HPDE6-E6E7 (cell line): ENCODE results near the gene NSFL1C.

ENCODE experiments used
- DNase-seq: peaks from one replicate; pipeline ENCODE4 v3.0.0; 2011; ENCODE audit warnings: missing footprints; ENCODE audit errors: extremely low spot score

Gene NSFL1C

GRCh38 chr20:1460275-1460674 is 6.4 kb downstream of the NSFL1C start:
- DNase-seq, result no peak

GRCh38 chr20:1457992-1458391 is 8.7 kb downstream of the NSFL1C start:
- no peak for DNase-seq

- no peak for DNase-seq
These were observed 10.3 kb downstream of the NSFL1C start for GRCh38 chr20:1456300-1456699.

- DNase-seq, result no peak
These were observed 15.6 kb downstream of the NSFL1C start for GRCh38 chr20:1450926-1451491.

DNA sequence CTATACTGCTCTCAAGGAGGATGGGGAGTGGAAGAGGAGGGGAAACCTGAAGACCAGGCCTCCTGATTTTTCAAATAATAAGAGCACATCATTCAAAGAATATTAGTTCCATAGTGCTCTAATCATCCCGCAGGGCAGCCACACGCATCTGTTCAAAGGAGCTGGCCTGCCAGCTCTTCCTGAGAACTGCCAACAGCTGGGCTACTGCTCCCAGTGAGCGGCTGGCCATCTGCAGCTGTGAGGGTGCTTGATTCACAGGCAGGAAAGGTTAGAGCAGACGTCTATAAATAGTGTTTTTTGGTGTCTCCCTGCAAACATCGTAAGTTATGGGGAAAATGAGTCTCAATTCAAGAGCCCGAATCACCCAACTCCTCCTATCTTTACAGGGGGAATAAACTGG is 17.3 kb downstream of the NSFL1C start:
- DNase-seq, result no peak

GRCh38 chr20:1448081-1448620 is 18.5 kb downstream of the NSFL1C start:
- no peak for DNase-seq

DNA sequence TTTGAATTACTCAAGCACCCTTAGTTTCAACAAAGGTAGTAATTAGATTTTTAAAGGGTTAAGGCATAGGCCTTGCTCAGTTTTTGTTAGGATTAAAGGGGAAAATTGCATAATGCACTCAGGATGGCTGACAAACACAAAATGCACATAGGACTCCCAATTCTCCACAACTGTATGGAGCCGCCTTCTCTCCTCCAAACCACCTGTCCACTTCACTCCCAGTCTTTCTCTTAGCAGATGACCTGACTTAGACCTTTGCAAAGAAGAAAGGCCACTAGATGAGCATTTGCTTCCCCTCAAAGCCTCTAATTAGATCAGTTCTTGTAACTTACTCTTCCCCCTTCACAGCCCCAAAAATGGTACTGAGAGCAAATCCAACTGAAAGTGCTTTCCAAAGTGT is 20.1 kb downstream of the NSFL1C start:
- DNase-seq, result no peak

DNA sequence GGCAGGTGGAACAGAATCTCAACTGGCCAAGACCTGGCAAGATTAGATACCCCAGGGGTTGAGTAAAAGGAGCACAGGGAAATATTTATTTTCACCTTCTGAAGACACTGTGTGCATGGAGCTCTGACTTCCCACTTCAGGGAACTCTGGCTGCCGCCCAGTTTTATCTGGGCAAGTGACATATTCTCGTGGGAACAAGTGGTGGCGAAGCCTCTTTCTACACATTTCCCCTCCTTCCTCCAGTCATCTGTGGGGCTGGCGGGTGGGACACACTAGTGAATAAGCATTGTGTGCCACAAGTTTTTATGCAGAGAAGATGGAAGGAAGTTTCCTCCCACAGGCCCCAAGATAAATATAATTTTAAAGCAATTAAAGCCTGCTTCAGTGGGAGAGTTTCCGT is 23.6 kb downstream of the NSFL1C start:
- no peak for DNase-seq

GRCh38 chr20:1442304-1442703 is 24.3 kb downstream of the NSFL1C start:
- no peak for DNase-seq

DNA sequence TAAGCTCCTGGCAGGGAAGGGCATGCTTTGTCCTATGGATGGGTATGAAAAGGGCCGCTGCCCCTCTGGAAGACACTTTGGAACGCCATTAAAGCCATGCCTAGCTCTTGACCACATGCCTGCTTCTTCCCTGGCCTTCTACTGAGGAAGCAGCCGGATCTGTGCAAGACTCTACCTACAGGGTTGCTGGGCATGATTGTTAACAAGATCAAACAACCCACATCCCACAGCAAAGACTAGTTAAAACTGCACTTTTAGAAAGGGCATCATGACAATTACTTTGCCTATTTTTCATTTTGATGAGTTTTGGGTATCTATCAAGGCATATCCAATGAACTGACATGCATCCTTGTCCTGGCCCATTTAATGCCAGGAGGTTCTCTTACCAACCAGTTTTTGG is 25.5 kb downstream of the NSFL1C start:
- DNase-seq, result no peak

DNA sequence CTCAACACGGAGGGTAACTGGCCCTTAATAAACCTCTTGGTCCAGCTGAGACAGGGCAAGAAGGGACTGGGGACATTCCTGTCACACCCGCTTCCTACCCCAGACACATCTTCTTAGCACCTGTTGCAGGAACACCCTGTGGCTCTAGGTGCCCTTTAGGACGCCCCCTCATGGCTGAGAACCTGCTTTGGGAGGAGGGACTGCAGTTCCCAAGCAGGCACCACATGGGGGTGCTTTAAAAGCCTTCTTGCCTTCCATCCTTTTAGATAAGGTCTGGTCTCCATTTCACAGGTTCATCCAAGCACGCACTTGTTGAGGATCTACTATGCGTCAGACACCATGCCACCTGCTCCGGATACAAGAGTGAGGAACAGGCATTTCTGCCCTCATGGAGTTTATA is 26.6 kb downstream of the NSFL1C start:
- peak; percentile 34 for DNase-seq

- DNase-seq, result no peak
These were observed 28.3 kb downstream of the NSFL1C start for GRCh38 chr20:1438361-1438760.

DNA sequence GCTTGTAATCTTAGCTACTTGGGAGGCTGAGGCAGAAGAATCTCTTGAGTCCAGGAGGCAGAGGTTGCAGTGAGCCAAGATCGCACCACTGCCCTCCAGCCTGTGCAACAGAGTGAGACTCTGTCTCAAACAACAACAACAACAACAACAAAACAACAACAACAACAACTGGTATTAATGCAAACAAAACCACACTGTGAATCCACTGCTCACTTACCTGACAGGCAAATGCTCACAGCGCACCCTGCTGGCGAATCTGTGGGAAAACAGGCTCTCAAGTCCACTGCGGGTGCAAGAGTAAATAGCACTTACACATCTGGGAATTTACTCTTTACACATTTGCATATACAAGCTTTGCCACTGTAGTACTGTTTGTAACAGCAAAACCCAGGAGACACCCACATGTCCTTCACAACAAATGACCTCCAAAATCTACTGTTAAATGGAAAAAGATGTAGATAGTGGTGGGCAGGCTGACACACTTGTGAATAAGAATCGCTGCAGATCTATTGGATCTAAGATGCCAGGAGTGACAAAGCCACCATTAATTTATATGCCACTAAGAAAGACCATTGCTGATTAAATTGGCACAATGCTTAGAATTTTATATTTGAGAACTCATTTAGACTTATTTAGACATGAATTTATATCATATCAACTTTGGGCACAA is 29.3 kb downstream of the NSFL1C start:
- DNase-seq, result peak; percentile 76

DNA sequence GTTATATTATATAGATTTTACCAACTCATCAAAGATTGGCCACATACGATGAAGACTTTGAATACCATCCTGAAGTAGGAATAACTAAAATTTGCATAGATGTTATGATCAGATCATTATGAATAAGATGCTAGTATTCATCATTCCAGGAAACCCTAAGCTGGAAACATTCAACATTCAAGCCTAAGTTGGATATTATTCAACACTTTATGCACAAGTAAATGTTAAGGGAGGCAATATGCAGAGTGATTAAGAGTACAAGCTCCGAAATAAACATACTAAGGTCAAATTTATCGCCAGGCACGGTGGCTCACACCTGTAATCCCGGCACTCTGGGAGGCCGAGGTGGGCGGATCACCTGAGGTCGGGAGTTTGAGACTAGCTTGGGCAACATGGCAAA is 30.4 kb downstream of the NSFL1C start:
- DNase-seq, result no peak

DNA sequence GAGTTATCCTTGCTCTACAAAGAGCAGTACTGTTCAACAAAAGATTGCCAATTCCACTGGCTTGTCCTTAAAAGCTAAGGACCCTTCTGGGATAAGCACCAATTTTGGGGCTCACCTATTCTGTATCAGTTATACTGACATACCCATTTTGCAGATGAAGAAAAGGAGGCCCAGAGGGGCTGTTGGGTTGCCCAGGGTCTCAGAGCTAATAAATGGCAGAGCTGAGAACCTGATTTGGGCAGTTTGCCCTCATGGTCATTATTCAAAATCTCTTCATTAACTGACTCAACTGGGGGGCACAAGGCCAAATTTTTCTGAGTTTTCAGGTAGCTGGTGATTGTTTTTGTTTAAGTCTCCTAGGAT is 31.3 kb downstream of the NSFL1C start:
- no peak for DNase-seq

GRCh38 chr20:1434571-1435336 is 31.9 kb downstream of the NSFL1C start:
- DNase-seq, result peak; percentile 46

DNA sequence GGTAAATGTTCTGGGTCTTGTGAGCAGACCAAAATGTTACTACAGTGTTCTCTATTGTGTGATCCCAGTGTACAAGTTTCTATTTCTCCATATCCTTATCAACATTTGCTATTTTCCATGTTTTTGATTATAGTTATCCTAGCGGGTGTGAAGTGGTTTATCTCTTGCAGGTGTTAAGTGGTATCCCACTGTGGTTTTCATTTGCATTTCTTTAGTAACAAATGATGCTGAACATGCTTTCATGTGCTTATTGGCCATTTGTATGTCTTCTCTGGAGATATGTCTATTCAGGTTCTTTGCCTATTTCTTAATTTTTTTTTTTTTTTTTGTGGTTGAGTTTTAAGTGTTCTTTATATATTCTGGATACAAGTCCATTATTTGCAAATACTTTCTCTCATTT is 35.5 kb downstream of the NSFL1C start:
- DNase-seq, result no peak

DNA sequence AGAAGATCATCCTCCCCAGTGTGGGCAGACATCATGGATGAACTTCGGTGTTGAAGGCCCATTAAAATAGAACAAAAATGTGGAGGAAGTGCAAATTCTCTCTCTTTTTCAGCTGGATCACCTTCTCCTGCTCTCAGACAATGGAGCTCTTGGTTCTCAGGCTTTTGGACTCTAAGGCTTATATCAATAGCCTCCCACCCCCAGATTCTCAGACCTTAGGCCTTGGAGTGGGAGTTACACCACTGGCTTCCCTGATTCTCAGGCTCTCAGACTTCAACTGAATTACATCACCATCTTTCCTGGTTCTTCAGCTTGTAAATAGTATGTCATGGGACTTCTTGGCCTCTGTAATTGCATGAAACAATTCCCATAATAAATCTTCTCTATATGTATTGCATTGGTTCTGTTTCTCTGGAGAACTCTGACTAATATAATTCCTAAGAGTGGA is 36.6 kb downstream of the NSFL1C start:
- DNase-seq, result no peak

DNA sequence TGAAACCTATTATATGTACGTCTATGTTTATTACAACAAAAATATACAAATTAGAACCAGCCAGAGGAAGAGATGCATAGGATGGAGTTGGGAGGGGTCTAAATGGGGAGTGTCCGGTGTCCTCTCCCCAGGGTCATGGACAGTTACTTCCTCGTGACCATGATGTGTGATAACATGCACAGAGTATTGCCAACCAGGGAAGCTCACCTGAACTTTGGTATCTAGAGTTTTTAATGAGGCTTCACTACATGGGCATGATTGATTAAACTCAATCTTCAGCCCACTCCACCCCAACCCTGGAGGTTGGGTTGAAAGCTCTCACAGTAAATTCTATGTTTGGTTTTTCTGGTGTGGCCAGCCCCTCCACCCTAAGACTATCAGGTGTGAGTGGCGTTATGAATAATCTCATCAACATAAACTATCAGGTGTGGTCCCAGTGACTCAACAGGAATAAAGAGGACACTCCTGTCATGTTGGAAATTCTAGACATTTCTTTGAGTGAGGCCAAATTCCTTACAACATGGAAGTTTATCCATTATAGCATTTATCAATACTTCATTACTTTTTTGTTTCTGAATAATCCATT is 37.4 kb downstream of the NSFL1C start:
- no peak for DNase-seq

- no peak for DNase-seq
These were observed 39.1 kb downstream of the NSFL1C start for GRCh38 chr20:1427457-1428054.

GRCh38 chr20:1426231-1426849 is 40.3 kb downstream of the NSFL1C start:
- no peak for DNase-seq

DNA sequence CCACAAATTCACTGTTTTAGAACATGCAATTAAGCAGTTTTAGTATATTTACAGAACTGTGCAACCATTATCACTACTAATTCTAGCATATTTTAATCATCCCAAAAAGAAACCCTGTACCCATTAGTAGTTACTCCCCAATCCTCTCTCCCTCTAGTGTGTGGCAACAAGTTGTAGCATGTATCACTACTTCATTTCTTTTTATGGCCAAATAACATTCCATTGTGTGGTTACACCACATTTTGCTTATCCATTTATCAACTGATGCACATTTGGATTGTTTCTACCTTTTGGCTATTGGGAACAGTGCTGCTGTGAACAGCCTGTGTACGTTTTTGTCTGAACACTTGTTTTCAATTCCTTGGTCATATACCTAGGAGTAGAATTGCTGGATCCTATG is 42.3 kb downstream of the NSFL1C start:
- DNase-seq, result no peak
